Trophoblast cell (in vitro differentiated cells and primary cell): Measurements from ENCODE around the gene TMEM186.

Experiments
- DNase-seq, 2 donors: peaks; one replicate each; pipeline ENCODE4 v3.0.0-alpha.2; 2016
- H2AFZ ChIP-seq: 2 replicates; pipeline ENCODE4 v1.6.1; 2013; ENCODE audit warnings: low read length, moderate library complexity, mild to moderate bottlenecking; ENCODE audit not compliant: insufficient read depth, poor library complexity
- H2AK5ac ChIP-seq: 2 replicates; pipeline ENCODE4 v1.6.1; 2013; ENCODE audit warnings: mild to moderate bottlenecking, low read length
- H2BK120ac ChIP-seq: 2 replicates; pipeline ENCODE4 v1.6.1; 2013; ENCODE audit warnings: low read length, mild to moderate bottlenecking, moderate library complexity; ENCODE audit not compliant: insufficient read depth, poor library complexity
- H2BK12ac ChIP-seq: 2 replicates; pipeline ENCODE4 v1.6.1; 2013; ENCODE audit warnings: mild to moderate bottlenecking, low read length, moderate library complexity
- H2BK5ac ChIP-seq: 2 replicates; pipeline ENCODE4 v1.6.1; 2013; ENCODE audit warnings: low read length, low read depth, moderate library complexity, mild to moderate bottlenecking; ENCODE audit not compliant: poor library complexity
- H3K14ac ChIP-seq: 2 replicates; pipeline ENCODE4 v1.6.1; 2013; ENCODE audit warnings: mild to moderate bottlenecking, low read length
- H3K18ac ChIP-seq: 2 replicates; pipeline ENCODE4 v1.6.1; 2013; ENCODE audit warnings: mild to moderate bottlenecking, low read length
- H3K23ac ChIP-seq: 2 replicates; pipeline ENCODE4 v1.6.1; 2013; ENCODE audit warnings: low read length
- H3K27ac ChIP-seq: 2 replicates; pipeline ENCODE4 v1.5.1; 2013; ENCODE audit warnings: low read depth, mild to moderate bottlenecking, inconsistent platforms, low read length, moderate library complexity
- H3K27me3 ChIP-seq: 2 replicates; pipeline ENCODE4 v1.6.1; 2013; ENCODE audit warnings: inconsistent platforms, mild to moderate bottlenecking, low read length, moderate library complexity; ENCODE audit not compliant: insufficient read depth
- H3K36me3 ChIP-seq, 2 experiments: 1 replicate in 1 of 2; 2 replicates in 1 of 2; pipeline ENCODE4 v1.6.1; 2013; ENCODE audit warnings: low read length in 2 of 2, mild to moderate bottlenecking in 2 of 2, moderate library complexity in 1 of 2; ENCODE audit not compliant: insufficient read depth in 2 of 2, control insufficient read depth in 1 of 2
- H3K4ac ChIP-seq: 2 replicates; pipeline ENCODE4 v1.6.1; 2013; ENCODE audit warnings: low read depth, mild to moderate bottlenecking, low read length, moderate library complexity
- H3K4me1 ChIP-seq, 2 experiments: 1 replicate in 1 of 2; 2 replicates in 1 of 2; pipeline ENCODE4 v1.6.1; 2013; ENCODE audit warnings: low read length in 2 of 2, mild to moderate bottlenecking in 2 of 2, moderate library complexity in 1 of 2; ENCODE audit not compliant: insufficient read depth in 2 of 2, control insufficient read depth in 1 of 2
- H3K4me2 ChIP-seq: 2 replicates; pipeline ENCODE4 v1.6.1; 2013; ENCODE audit warnings: inconsistent platforms, mild to moderate bottlenecking, low read length, moderate library complexity
- H3K4me3 ChIP-seq: 2 replicates; pipeline ENCODE4 v1.5.1; 2013; ENCODE audit warnings: mild to moderate bottlenecking, low read depth, low read length, inconsistent platforms
- H3K79me1 ChIP-seq: one replicate; pipeline ENCODE4 v1.6.1; 2013; ENCODE audit warnings: low read length
- H3K79me2 ChIP-seq: 2 replicates; pipeline ENCODE4 v1.6.1; 2013; ENCODE audit warnings: low read length, mild to moderate bottlenecking; ENCODE audit not compliant: control insufficient read depth, insufficient read depth, poor library complexity
- H3K9ac ChIP-seq: 2 replicates; pipeline ENCODE4 v1.6.1; 2013; ENCODE audit warnings: mild to moderate bottlenecking, low read length
- H3K9me3 ChIP-seq: 2 replicates; pipeline ENCODE4 v1.6.1; 2013; ENCODE audit warnings: low read depth, mild to moderate bottlenecking, control low read depth, inconsistent platforms, low read length; ENCODE audit not compliant: insufficient read depth
- H4K12ac ChIP-seq: 2 replicates; pipeline ENCODE4 v1.6.1; 2013; ENCODE audit warnings: low read depth, mild to moderate bottlenecking, low read length, moderate library complexity
- H4K8ac ChIP-seq: 2 replicates; pipeline ENCODE4 v1.6.1; 2013; ENCODE audit warnings: low read depth, mild to moderate bottlenecking, low read length, moderate library complexity
- H4K91ac ChIP-seq: one replicate; pipeline ENCODE4 v1.6.1; 2013; ENCODE audit warnings: low read depth, mild to moderate bottlenecking, low read length, moderate library complexity
- WGBS: extraction: QIAGEN DNeasy Blood & Tissue Kit; methylation state at CpG from one replicate; pipeline ENCODE4 v1.1.7; 2013; ENCODE audit warnings: missing lambda C conversion rate; ENCODE audit not compliant: insufficient read length, insufficient coverage; ENCODE audit errors: extremely low coverage; 5-methylcytosine and 5-hydroxymethylcytosine counted together

TMEM186 gene

DNA sequence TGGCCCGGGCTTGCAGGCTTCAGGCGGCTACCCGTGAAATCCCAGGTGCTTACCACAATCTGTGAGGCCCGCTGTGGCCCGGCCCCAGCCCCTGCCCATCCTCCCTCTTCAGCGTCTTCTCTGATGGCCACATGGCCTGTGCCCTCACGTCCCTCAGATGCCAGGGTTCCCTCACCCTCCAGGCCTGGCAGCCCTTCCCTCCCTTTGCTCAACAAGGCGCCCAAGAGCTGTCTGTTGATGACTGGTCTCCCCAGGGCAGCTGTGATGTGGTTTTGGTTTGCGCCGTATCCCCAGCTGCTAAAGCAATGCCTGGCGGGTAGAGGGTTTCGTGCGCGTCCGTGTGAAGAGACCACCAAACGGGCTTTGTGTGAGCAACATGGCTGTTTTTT, 35.3 kb upstream of the TMEM186 start:
- no peak overlapping the region for H3K23ac ChIP-seq
- no peak for DNase-seq
- no peak overlapping the region for H2AK5ac ChIP-seq
- no peaks in the 10 kb centered on the region for H3K79me2 ChIP-seq
- no peak overlapping the region for H4K8ac ChIP-seq
- no peak overlapping the region for H3K27ac ChIP-seq
- H2BK5ac ChIP-seq = no peak overlapping the region
- no peak overlapping the region for H2BK12ac ChIP-seq
- no peak overlapping the region for H2BK120ac ChIP-seq
- H4K12ac ChIP-seq = no peak overlapping the region
- no peak overlapping the region for H4K91ac ChIP-seq
- H3K9ac ChIP-seq = no peak overlapping the region
- no peaks in the 10 kb centered on the region for H3K27me3 ChIP-seq
- H3K4me3 ChIP-seq = no peak overlapping the region
- no CpG with 5 or more reads among the region's 16 CpGs for WGBS
- no peak overlapping the region for H3K4ac ChIP-seq
- no peaks in the 10 kb centered on the region for H3K9me3 ChIP-seq
- no peaks in the 10 kb centered on the region for H3K79me1 ChIP-seq
- no peak overlapping the region for H3K4me2 ChIP-seq
- peaks cover 0 to 2% of the 10 kb centered on the region in 2 experiments for H3K4me1 ChIP-seq
- no peak overlapping the region for H3K14ac ChIP-seq
- no peak overlapping the region for H3K18ac ChIP-seq
- no peak overlapping the region for H2AFZ ChIP-seq
- peaks cover 32 to 42% of the 10 kb centered on the region in 2 experiments for H3K36me3 ChIP-seq

GRCh38 chr16:8831871-8832716, 34.7 kb upstream of the TMEM186 start:
- Histone ChIP-seq H4K8ac (no peak overlapping the region), H3K9me3 (no peaks in the 10 kb centered on the region), H2AK5ac (no peak overlapping the region), H2BK5ac (no peak overlapping the region), H2BK12ac (no peak overlapping the region), H3K4ac (no peak overlapping the region), H3K14ac (no peak overlapping the region), H3K27me3 (no peaks in the 10 kb centered on the region), H2BK120ac (no peak overlapping the region), H3K4me3 (no peak overlapping the region), H3K4me2 (no peak overlapping the region), H4K91ac (no peak overlapping the region), H3K36me3 (peaks cover 30 to 40% of the 10 kb centered on the region in 2 experiments), H2AFZ (no peak overlapping the region), H3K9ac (no peak overlapping the region), H3K79me2 (no peaks in the 10 kb centered on the region), H4K12ac (no peak overlapping the region), H3K23ac (no peak overlapping the region), H3K27ac (no peak overlapping the region), H3K79me1 (no peaks in the 10 kb centered on the region), H3K4me1 (peaks cover 0 to 2% of the 10 kb centered on the region in 2 experiments), H3K18ac (no peak overlapping the region)
- no peak for DNase-seq
- WGBS = no CpG with 5 or more reads among the region's 18 CpGs

DNA sequence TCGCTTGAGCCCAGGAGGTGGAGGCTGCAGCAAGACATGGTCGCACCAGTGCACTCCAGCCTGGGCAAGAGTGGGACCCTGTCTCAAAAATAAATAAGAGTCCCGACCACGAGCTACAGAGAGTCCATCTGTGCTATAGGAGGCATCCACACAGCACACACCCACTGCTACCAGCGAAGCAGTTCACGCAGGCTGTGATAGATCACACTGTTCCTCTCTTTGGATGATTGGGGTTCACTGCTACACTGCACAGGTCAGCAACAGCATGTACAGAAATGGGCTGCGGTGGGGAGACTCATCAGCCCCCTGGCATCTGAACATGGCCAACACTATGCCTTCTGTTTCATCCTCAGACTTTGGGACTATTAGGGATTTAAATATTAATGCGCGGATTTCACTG, 34.0 kb upstream of the TMEM186 start:
- Histone ChIP-seq H3K27me3 (no peaks in the 10 kb centered on the region), H3K18ac (no peak overlapping the region), H4K91ac (no peak overlapping the region), H3K79me1 (no peaks in the 10 kb centered on the region), H3K9me3 (no peaks in the 10 kb centered on the region), H3K4me1 (peaks cover 0 to 2% of the 10 kb centered on the region in 2 experiments), H4K8ac (no peak overlapping the region), H3K4me3 (no peak overlapping the region), H2AK5ac (no peak overlapping the region), H2BK5ac (no peak overlapping the region), H3K14ac (no peak overlapping the region), H4K12ac (no peak overlapping the region), H3K27ac (no peak overlapping the region), H2AFZ (no peak overlapping the region), H2BK120ac (no peak overlapping the region), H3K79me2 (no peaks in the 10 kb centered on the region), H3K4ac (no peak overlapping the region), H3K36me3 (peaks cover 30 to 40% of the 10 kb centered on the region in 2 experiments), H3K4me2 (no peak overlapping the region), H3K9ac (no peak overlapping the region), H3K23ac (no peak overlapping the region), H2BK12ac (no peak overlapping the region)
- DNase-seq = no peak
- WGBS = no CpG with 5 or more reads among the region's 9 CpGs

DNA sequence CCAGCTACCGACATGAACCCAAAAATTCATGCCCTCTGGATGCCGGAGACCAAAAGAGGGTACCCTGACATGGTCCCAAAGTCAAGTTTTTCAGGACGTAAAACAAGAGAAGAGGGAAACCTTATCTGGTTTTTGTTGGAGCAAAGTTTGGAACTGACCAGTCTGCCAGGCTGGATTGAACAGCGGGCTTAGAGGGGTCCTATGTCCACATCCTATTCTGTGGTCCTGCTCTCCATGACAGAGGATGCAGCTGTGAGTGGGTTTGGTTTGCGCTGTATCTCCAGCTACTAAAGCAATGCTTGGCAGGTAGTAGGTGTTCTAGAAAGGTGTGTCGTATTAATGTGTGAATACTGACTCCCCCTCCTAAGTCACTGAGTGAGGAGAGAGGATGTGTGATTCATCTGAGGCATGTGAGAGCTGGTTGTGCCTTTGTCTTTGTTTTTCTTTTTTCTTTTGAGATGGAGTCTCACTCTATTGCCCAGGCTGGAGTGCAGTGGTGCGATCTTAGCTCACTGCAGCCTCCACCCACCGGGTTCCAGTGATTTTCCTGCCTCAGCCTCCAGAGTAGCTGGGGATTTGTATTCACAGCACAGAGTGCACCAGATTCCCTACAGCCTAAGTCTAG, 31.2 kb upstream of the TMEM186 start:
- no peak overlapping the region for H2BK120ac ChIP-seq
- H4K91ac ChIP-seq = no peak overlapping the region

More for the DNA sequence above, 31.2 kb upstream of the TMEM186 start:
- Histone ChIP-seq H3K4me1 (peaks cover 0 to 2% of the 10 kb centered on the region in 2 experiments), H2AK5ac (no peak overlapping the region), H4K8ac (no peak overlapping the region), H3K36me3 (peaks cover 30 to 43% of the 10 kb centered on the region in 2 experiments), H2AFZ (no peak overlapping the region), H3K4me2 (no peak overlapping the region), H3K79me2 (no peaks in the 10 kb centered on the region), H3K23ac (no peak overlapping the region), H3K14ac (no peak overlapping the region), H3K4ac (no peak overlapping the region), H3K4me3 (no peak overlapping the region), H3K79me1 (no peaks in the 10 kb centered on the region), H2BK12ac (no peak overlapping the region), H2BK5ac (no peak overlapping the region), H3K27ac (no peak overlapping the region), H4K12ac (no peak overlapping the region), H3K9ac (no peak overlapping the region), H3K9me3 (no peaks in the 10 kb centered on the region), H3K27me3 (no peaks in the 10 kb centered on the region), H3K18ac (no peak overlapping the region)
- WGBS = no CpG with 5 or more reads among the region's 8 CpGs
- DNase-seq = no peak
